Measurements from ENCODE around the gene H2BW2.

GRCh38 chrX:104013606-104014005 is 26.1 kb upstream of the H2BW2 start, which contains the start of gene H2BW1:
- TF ChIP-seq ZNF391 (tag by site-specific recombination; IDR thresholded peaks at IDR 0.05; ENCODE audit: borderline replicate concordance, low read depth) (no peak), PATZ1 (tag by site-specific recombination; IDR thresholded peaks at IDR 0.05) (no peak), CTCF (tag by site-specific recombination; IDR thresholded peaks at IDR 0.05) (no peak), REST (tag by site-specific recombination; IDR thresholded peaks at IDR 0.05) (no peak), ZNF416 (tag by site-specific recombination; IDR thresholded peaks at IDR 0.05) (no peak), ZNF366 (tag by site-specific recombination; conservative IDR thresholded peaks at IDR 0.05) (no peak), ZNF184 (tag by site-specific recombination; IDR thresholded peaks at IDR 0.05) (no peak), INSM2 (tag by site-specific recombination; IDR thresholded peaks at IDR 0.05) (no peak)

Measured in HEK293 (cell line).